Skeletal muscle satellite cell (primary cell): Measurements from ENCODE around the gene SLC6A3.

ENCODE experiments used
- H3K27me3 ChIP-seq: 2 replicates; pipeline ENCODE4 v1.7.0; 2013; ENCODE audit warnings: low read length; ENCODE audit not compliant: control insufficient read depth, insufficient read depth
- H3K36me3 ChIP-seq: 2 replicates; pipeline ENCODE4 v1.7.0; 2013; ENCODE audit warnings: mild to moderate bottlenecking, control low read depth, low read length; ENCODE audit not compliant: insufficient read depth
- H3K4me1 ChIP-seq: 2 replicates; pipeline ENCODE4 v1.7.0; 2013; ENCODE audit warnings: low read length; ENCODE audit not compliant: control insufficient read depth, insufficient read depth
- H3K4me2 ChIP-seq: 2 replicates; pipeline ENCODE4 v1.7.0; 2013; ENCODE audit warnings: mild to moderate bottlenecking, low read length
- H3K4me3 ChIP-seq: 2 replicates; pipeline ENCODE4 v1.7.0; 2013; ENCODE audit warnings: low read length
- H3K9ac ChIP-seq: 2 replicates; pipeline ENCODE4 v1.7.0; 2013; ENCODE audit warnings: mild to moderate bottlenecking, low read depth, low read length, moderate library complexity
- H3K9me3 ChIP-seq: replicated peaks from 2 replicates; pipeline ENCODE4 v1.7.0; 2013; ENCODE audit warnings: mild to moderate bottlenecking, control low read depth, low read length

Gene SLC6A3

GRCh38 chr5:1443171-1443570 is 2.1 kb downstream of the SLC6A3 start:
- Histone ChIP-seq H3K36me3 (no peaks in the 10 kb centered on the region), H3K27me3 (peaks cover 70% of the 10 kb centered on the region), H3K9me3 (no peaks in the 10 kb centered on the region), H3K9ac (no peak overlapping the region), H3K4me1 (no peaks in the 10 kb centered on the region), H3K4me2 (no peak overlapping the region), H3K4me3 (no peak overlapping the region)

GRCh38 chr5:1442222-1443145 is 2.8 kb downstream of the SLC6A3 start:
- Histone ChIP-seq H3K9me3 (no peaks in the 10 kb centered on the region), H3K27me3 (peaks cover 63% of the 10 kb centered on the region), H3K4me1 (no peaks in the 10 kb centered on the region), H3K36me3 (no peaks in the 10 kb centered on the region), H3K9ac (no peak overlapping the region), H3K4me3 (no peak overlapping the region), H3K4me2 (no peak overlapping the region)

DNA sequence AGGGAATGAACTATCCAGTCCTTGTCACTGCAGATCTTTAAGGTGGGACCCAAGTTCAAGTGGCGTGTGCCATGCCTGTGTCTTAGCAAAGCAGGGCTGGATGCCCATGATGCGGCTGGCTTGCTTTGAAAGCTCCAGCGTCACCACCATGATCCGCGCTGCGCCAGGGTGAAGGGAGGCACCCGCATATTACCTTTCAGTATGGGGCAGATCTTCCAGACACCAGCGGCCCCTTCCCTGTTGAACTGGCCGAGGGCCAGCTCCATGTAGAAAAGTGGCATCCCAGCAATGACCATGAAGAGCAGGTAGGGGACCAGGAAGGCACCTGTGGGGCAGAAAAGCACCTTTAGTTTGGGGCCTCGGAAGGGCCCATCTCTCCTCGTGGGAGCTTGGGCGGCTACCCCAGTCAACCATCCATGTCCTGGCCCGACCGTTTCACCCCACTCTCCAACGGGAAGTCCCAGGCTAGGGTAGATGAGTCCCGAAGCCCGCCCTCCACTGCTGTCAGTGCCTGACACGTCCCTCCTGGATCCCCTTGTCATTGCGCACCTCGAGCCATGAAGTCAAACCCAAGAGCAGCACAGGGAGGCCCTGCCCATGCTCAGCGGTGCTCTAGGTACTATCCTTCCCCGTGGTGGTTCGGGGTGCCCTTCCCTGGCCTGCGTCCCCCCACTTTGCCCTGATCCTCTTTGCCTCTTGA is 3.9 kb downstream of the SLC6A3 start:
- Histone ChIP-seq H3K4me1 (no peaks in the 10 kb centered on the region), H3K4me3 (no peak overlapping the region), H3K36me3 (no peaks in the 10 kb centered on the region), H3K4me2 (no peak overlapping the region), H3K27me3 (peaks cover 53% of the 10 kb centered on the region), H3K9ac (no peak overlapping the region), H3K9me3 (no peaks in the 10 kb centered on the region)

DNA sequence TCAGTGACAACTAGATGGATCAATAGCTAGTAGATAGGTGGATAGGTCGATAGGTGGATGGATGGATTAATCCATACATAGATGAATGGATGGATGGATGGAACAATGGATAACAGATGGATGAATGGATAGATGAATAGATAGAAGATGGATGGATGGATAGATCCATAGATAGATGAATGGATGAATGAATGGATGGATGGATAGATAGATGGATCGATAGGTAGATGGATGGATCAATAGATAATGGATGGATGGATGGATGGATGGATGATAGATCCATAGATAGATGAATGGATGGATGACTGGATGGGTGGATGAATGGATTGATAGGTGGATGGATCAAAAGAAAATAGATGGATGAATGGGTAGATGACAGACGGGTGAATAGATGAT is 5.1 kb downstream of the SLC6A3 start:
- Histone ChIP-seq H3K9me3 (no peaks in the 10 kb centered on the region), H3K4me2 (no peak overlapping the region), H3K9ac (no peak overlapping the region), H3K27me3 (peaks cover 43% of the 10 kb centered on the region), H3K4me3 (no peak overlapping the region), H3K4me1 (no peaks in the 10 kb centered on the region), H3K36me3 (no peaks in the 10 kb centered on the region)

DNA sequence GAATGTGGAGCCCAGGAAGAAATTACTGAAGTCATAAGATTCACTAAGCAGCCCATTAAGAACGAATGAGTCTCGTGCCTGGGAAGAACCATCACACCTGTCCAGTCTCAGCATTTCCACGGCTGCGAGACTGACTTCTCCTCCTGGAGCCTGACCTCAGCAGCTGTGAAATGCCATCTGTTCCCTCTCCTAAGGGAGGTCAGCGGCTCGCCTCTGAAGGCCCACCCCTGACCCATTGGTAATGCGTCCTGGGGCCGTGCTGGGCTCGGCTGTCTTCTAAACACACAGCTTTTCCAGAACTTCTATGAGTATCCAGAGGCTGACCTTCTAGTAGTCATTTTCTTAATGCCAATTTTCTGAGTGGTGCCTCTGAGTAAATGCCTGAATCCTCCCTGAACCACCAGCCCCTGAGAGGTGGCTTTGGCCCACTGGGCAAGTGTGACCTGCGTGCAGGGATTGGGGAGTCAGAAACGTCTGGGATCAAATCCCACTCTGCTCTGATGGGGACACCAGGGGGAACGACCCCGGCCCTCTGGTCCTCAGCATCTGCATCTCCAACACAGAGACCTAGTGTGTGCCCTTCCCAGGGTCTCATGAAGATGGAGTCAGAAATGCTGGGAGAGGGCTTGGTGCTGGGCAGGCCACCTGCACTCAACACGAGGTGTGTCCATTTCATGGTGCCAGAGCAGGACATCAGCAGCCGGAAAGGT is 5.7 kb downstream of the SLC6A3 start:
- H3K9ac ChIP-seq = no peak overlapping the region
- H3K4me1 ChIP-seq = no peaks in the 10 kb centered on the region
- no peaks in the 10 kb centered on the region for H3K36me3 ChIP-seq
- no peak overlapping the region for H3K4me2 ChIP-seq
- H3K27me3 ChIP-seq = peaks cover 38% of the 10 kb centered on the region
- H3K9me3 ChIP-seq = no peaks in the 10 kb centered on the region
- no peak overlapping the region for H3K4me3 ChIP-seq

DNA sequence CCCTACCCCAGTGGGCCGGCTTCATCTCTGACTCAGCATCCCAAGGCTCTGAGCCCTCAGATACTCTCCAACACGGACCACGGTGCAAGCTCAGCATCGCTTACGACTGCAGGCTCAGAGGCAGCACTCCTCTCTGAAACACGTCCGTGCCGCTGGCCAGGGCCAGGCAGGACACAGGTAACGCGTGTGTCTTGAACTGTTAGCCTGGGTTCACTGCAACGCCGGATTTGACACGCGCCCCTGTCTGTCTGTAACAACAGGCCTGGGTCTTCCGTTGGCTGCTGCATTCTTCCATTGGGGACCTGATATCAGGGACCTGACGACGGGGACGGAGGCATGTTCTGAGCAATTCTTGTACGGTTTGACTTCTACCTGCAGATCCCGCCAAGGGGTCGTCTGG is 6.4 kb downstream of the SLC6A3 start:
- Histone ChIP-seq H3K4me2 (no peak overlapping the region), H3K36me3 (no peaks in the 10 kb centered on the region), H3K9me3 (no peaks in the 10 kb centered on the region), H3K4me1 (no peaks in the 10 kb centered on the region), H3K9ac (no peak overlapping the region), H3K27me3 (peaks cover 31% of the 10 kb centered on the region), H3K4me3 (no peak overlapping the region)

GRCh38 chr5:1437876-1438559 is 7.2 kb downstream of the SLC6A3 start:
- Histone ChIP-seq H3K27me3 (peaks cover 23% of the 10 kb centered on the region), H3K36me3 (no peaks in the 10 kb centered on the region), H3K9me3 (no peaks in the 10 kb centered on the region), H3K4me2 (no peak overlapping the region), H3K4me1 (no peaks in the 10 kb centered on the region), H3K9ac (no peak overlapping the region), H3K4me3 (no peak overlapping the region)

DNA sequence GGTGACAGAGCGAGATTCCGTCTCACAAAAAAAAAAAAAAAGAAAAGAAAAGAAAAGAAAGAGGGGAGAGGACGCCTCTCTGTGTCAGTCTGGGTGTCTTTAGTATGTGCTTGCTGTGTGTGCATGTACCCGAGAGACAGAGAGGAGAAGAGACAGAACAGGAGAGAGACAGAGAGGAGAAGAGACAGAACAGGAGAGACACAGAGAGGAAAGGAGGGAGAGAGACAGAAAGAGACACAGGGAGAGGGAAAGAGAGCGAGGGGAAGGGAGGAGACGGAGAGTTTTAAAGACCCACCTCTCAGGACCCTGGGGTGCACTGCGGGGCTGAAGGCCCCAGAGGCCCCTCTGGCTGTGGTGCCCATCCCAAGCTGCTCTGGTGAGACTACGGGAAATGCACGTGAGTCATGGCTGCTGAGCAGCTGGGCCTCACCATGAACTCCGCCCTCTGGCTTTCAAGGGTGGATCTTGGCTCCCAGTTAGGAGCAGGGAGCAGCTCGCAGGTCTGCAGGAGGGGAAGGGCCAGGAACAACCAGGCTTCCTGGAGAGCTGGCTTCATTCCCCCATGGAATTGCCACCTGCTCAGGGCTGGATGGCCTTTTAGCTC is 7.9 kb downstream of the SLC6A3 start:
- no peaks in the 10 kb centered on the region for H3K9me3 ChIP-seq
- peaks cover 16% of the 10 kb centered on the region for H3K27me3 ChIP-seq
- H3K36me3 ChIP-seq = no peaks in the 10 kb centered on the region

GRCh38 chr5:1436681-1437080 is 8.6 kb downstream of the SLC6A3 start:
- Histone ChIP-seq H3K4me3 (no peak overlapping the region), H3K9ac (no peak overlapping the region), H3K4me2 (no peak overlapping the region), H3K9me3 (no peaks in the 10 kb centered on the region), H3K4me1 (no peaks in the 10 kb centered on the region), H3K36me3 (no peaks in the 10 kb centered on the region), H3K27me3 (peaks cover 12% of the 10 kb centered on the region)

More for the DNA sequence above, 7.9 kb downstream of the SLC6A3 start:
- Histone ChIP-seq H3K4me3 (no peak overlapping the region), H3K4me2 (no peak overlapping the region), H3K4me1 (no peaks in the 10 kb centered on the region), H3K9ac (no peak overlapping the region)

DNA sequence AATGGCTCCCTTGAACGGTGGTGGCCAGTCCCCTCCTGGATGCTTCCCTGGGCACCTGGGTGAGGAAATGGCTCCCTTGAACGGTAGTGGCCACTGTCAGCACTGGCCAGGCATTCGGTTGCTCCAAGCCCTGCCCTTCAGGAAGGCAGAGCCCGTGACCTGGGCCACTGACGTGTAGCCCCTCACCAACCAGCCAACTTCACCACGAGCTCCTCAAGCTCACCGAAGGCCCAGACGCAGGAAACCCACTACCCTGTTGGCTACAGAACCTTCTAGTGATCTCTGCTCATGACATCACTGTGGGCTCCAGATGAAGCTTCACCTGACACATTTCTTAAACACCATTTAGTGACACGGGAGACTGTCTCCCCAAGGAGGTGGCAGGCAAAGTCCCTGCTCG is 9.2 kb downstream of the SLC6A3 start:
- Histone ChIP-seq H3K9me3 (no peaks in the 10 kb centered on the region), H3K9ac (no peak overlapping the region), H3K4me2 (no peak overlapping the region), H3K36me3 (no peaks in the 10 kb centered on the region), H3K27me3 (peaks cover 6% of the 10 kb centered on the region), H3K4me1 (no peaks in the 10 kb centered on the region), H3K4me3 (no peak overlapping the region)

DNA sequence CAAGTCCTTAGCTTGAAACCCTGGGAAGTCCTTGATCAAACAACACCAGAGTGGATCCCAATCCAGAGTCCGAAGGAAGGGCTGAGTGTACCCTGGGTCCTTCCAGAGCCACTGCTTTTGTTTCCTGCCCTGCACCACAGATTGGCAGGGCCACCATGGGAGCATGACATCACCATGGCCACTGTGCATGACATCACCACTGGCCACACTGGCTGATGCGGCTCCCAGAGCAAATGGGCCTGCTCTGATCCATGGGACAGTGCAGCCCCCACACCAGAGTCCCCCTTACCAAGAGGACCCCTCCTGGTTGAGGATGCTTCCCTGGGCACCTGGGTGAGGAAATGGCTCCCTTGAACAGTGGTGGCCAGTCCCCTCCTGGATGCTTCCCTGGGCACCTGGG is 9.9 kb downstream of the SLC6A3 start:
- no peaks in the 10 kb centered on the region for H3K36me3 ChIP-seq
- no peaks in the 10 kb centered on the region for H3K4me1 ChIP-seq
- H3K9me3 ChIP-seq = no peaks in the 10 kb centered on the region
- H3K4me3 ChIP-seq = no peak overlapping the region
- H3K27me3 ChIP-seq = peaks cover under 1% of the 10 kb centered on the region
- H3K4me2 ChIP-seq = no peak overlapping the region
- H3K9ac ChIP-seq = no peak overlapping the region
